GM12873 (cell line): Measurements from ENCODE around the gene ZBTB42.

Experiments
- CTCF ChIP-seq: IDR thresholded peaks from 2 replicates; pipeline ENCODE4 v1.5.1; 2012; ENCODE audit warnings: low read depth, mild to moderate bottlenecking, moderate library complexity, low read length, control low read depth; ENCODE audit not compliant: insufficient read depth; ENCODE audit errors: missing control alignments

The ZBTB42 gene

GRCh38 chr14:104841730-104842129, 40.8 kb downstream of the ZBTB42 start:
- TF ChIP-seq CTCF, result no peak

- TF ChIP-seq CTCF, result no peak
Measured at GRCh38 chr14:104843006-104843405, 42.1 kb downstream of the ZBTB42 start.

- TF ChIP-seq CTCF, result no peak
Measured at GRCh38 chr14:104843442-104844305, 42.8 kb downstream of the ZBTB42 start.

GRCh38 chr14:104844306-104845032, 43.6 kb downstream of the ZBTB42 start:
- no peak for TF ChIP-seq CTCF

- TF ChIP-seq CTCF, result no peak
Measured at GRCh38 chr14:104845033-104845666, 44.2 kb downstream of the ZBTB42 start.

- no peak for TF ChIP-seq CTCF
Measured at GRCh38 chr14:104845834-104846441, 45.0 kb downstream of the ZBTB42 start.

- no peak for TF ChIP-seq CTCF
Measured at GRCh38 chr14:104852280-104852663, 51.4 kb downstream of the ZBTB42 start.
